MM.1S (cell line): ENCODE data around the gene TBC1D16.

Experiments
- EZH2 ChIP-seq: fragments of 300-600 bp; sonication (generic); optimal IDR thresholded peaks from 2 replicates; pipeline ENCODE3; 2017; ENCODE audit warnings: low read depth, mild to moderate bottlenecking, antibody characterized with exemption, low read length, mixed read lengths
- TF ChIP-seq, protein P1 (sequence below): fragments of 300-600 bp; sonication (generic); IDR thresholded peaks from 2 replicates; pipeline ENCODE4 v1.5.1; 2016; ENCODE audit warnings: antibody characterized with exemption, low read length, mixed read lengths

GRCh38 chr17:80029258-80029974, 6.3 kb downstream of the TBC1D16 start:
- TF ChIP-seq, protein P1, sequence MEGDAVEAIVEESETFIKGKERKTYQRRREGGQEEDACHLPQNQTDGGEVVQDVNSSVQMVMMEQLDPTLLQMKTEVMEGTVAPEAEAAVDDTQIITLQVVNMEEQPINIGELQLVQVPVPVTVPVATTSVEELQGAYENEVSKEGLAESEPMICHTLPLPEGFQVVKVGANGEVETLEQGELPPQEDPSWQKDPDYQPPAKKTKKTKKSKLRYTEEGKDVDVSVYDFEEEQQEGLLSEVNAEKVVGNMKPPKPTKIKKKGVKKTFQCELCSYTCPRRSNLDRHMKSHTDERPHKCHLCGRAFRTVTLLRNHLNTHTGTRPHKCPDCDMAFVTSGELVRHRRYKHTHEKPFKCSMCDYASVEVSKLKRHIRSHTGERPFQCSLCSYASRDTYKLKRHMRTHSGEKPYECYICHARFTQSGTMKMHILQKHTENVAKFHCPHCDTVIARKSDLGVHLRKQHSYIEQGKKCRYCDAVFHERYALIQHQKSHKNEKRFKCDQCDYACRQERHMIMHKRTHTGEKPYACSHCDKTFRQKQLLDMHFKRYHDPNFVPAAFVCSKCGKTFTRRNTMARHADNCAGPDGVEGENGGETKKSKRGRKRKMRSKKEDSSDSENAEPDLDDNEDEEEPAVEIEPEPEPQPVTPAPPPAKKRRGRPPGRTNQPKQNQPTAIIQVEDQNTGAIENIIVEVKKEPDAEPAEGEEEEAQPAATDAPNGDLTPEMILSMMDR: no peak
- TF ChIP-seq EZH2: no peak
